OCI-LY1 (cell line): Measurements from ENCODE around the gene LMX1A.

Source experiments
- H2AFZ ChIP-seq: fragments of 200-600 bp; sonication (generic), shearing (Covaris generic); 2 replicates; pipeline ENCODE4 v1.6.0; 2014; ENCODE audit warnings: antibody characterized with exemption, mild to moderate bottlenecking, low read length
- H3F3A ChIP-seq: fragments of 200-600 bp; sonication (generic), shearing (Covaris generic); 2 replicates; pipeline ENCODE4 v1.6.0; 2014; ENCODE audit warnings: mild to moderate bottlenecking, antibody characterized with exemption, low read length, moderate library complexity; ENCODE audit not compliant: insufficient read depth
- H3K27ac ChIP-seq: fragments of 200-600 bp; sonication (generic); 2 replicates; pipeline ENCODE4 v1.5.1; 2014; ENCODE audit warnings: low read length, mixed run types, mild to moderate bottlenecking, low read depth; ENCODE audit not compliant: poor library complexity, severe bottlenecking
- H3K27me3 ChIP-seq: fragments of 200-600 bp; sonication (generic); 2 replicates; pipeline ENCODE4 v1.6.0; 2014; ENCODE audit warnings: antibody characterized with exemption, mild to moderate bottlenecking, low read length, moderate library complexity; ENCODE audit not compliant: insufficient read depth
- H3K36me3 ChIP-seq: fragments of 200-600 bp; sonication (generic); 2 replicates; pipeline ENCODE4 v1.6.1; 2014; ENCODE audit warnings: mild to moderate bottlenecking, antibody characterized with exemption, low read length, moderate library complexity, mixed read lengths; ENCODE audit not compliant: insufficient read depth
- H3K4me1 ChIP-seq: fragments of 200-600 bp; sonication (generic); 2 replicates; pipeline ENCODE4 v1.5.1; 2014; ENCODE audit warnings: mild to moderate bottlenecking, low read length, moderate library complexity; ENCODE audit not compliant: insufficient read depth, severe bottlenecking
- H3K4me2 ChIP-seq: fragments of 200-600 bp; sonication (generic), shearing (Covaris generic); 2 replicates; pipeline ENCODE4 v1.6.1; 2014; ENCODE audit warnings: low read length
- H3K4me3 ChIP-seq: fragments of 200-600 bp; sonication (generic); 2 replicates; pipeline ENCODE4 v1.5.1; 2014; ENCODE audit warnings: low read length, low read depth, mild to moderate bottlenecking, mixed read lengths; ENCODE audit not compliant: poor library complexity, severe bottlenecking
- H3K79me2 ChIP-seq: fragments of 200-600 bp; shearing (Covaris generic); 2 replicates; pipeline ENCODE4 v1.6.1; 2016; ENCODE audit warnings: mixed run types, low read length, mixed read lengths; ENCODE audit not compliant: insufficient read depth
- H3K9ac ChIP-seq: fragments of 200-600 bp; sonication (generic), shearing (Covaris generic); 2 replicates; pipeline ENCODE4 v1.6.1; 2014; ENCODE audit warnings: mild to moderate bottlenecking, low read length, mixed read lengths
- H3K9me2 ChIP-seq: fragments of 200-600 bp; sonication (generic), shearing (Covaris generic); 2 replicates; pipeline ENCODE4 v1.6.1; 2014; ENCODE audit warnings: low read depth, mild to moderate bottlenecking, low read length, mixed read lengths
- H3K9me3 ChIP-seq: fragments of 200-600 bp; shearing (Covaris generic); 2 replicates; pipeline ENCODE4 v1.6.1; 2014; ENCODE audit warnings: low read length, mixed read lengths
- H4K20me1 ChIP-seq: fragments of 200-600 bp; sonication (generic), shearing (Covaris generic); 2 replicates; pipeline ENCODE4 v1.6.0; 2016; ENCODE audit warnings: mild to moderate bottlenecking, low read length; ENCODE audit not compliant: insufficient read depth
- CTCF ChIP-seq: fragments of 200-600 bp; sonication (generic), shearing (Covaris generic); IDR thresholded peaks from 2 replicates; pipeline ENCODE4 v1.5.1; 2017; ENCODE audit warnings: mild to moderate bottlenecking, antibody characterized with exemption, low read length, moderate library complexity, mixed read lengths
- EZH2 ChIP-seq: fragments of 200-600 bp; sonication (generic), shearing (Covaris generic); IDR thresholded peaks from 2 replicates; pipeline ENCODE4 v1.8.0; 2017; ENCODE audit warnings: borderline replicate concordance, mixed run types, mild to moderate bottlenecking, antibody characterized with exemption, low read length, moderate library complexity, mixed read lengths

LMX1A gene

GRCh38 chr1:165169729-165170128 is 186.8 kb downstream of the LMX1A start:
- Histone ChIP-seq H3K4me3 (no peak overlapping the region), H3K79me2 (no peaks in the 10 kb centered on the region), H3K27ac (no peak overlapping the region), H3K9me3 (no peaks in the 10 kb centered on the region), H3K4me1 (no peaks in the 10 kb centered on the region), H4K20me1 (no peaks in the 10 kb centered on the region), H2AFZ (no peak overlapping the region), H3K36me3 (no peaks in the 10 kb centered on the region), H3F3A (no peaks in the 10 kb centered on the region), H3K9ac (no peak overlapping the region), H3K4me2 (no peak overlapping the region), H3K9me2 (no peaks in the 10 kb centered on the region), H3K27me3 (no peaks in the 10 kb centered on the region)
- no peak for TF ChIP-seq CTCF
- no peak for TF ChIP-seq EZH2

GRCh38 chr1:165169028-165169427 is 187.5 kb downstream of the LMX1A start:
- Histone ChIP-seq H3K4me3 (no peak overlapping the region), H3K9me3 (no peaks in the 10 kb centered on the region), H3K9me2 (no peaks in the 10 kb centered on the region), H3K79me2 (no peaks in the 10 kb centered on the region), H3F3A (no peaks in the 10 kb centered on the region), H3K36me3 (no peaks in the 10 kb centered on the region), H3K4me1 (no peaks in the 10 kb centered on the region), H4K20me1 (no peaks in the 10 kb centered on the region), H3K27me3 (no peaks in the 10 kb centered on the region), H2AFZ (no peak overlapping the region), H3K4me2 (no peak overlapping the region), H3K9ac (no peak overlapping the region), H3K27ac (no peak overlapping the region)
- no peak for TF ChIP-seq EZH2
- no peak for TF ChIP-seq CTCF

- Histone ChIP-seq H3K9me3 (no peaks in the 10 kb centered on the region), H3K4me1 (no peaks in the 10 kb centered on the region), H3K9me2 (no peaks in the 10 kb centered on the region), H3K27me3 (no peaks in the 10 kb centered on the region), H3K4me3 (no peak overlapping the region), H3K9ac (no peak overlapping the region), H2AFZ (no peak overlapping the region), H3K79me2 (no peaks in the 10 kb centered on the region), H4K20me1 (no peaks in the 10 kb centered on the region), H3F3A (no peaks in the 10 kb centered on the region), H3K4me2 (no peak overlapping the region), H3K36me3 (no peaks in the 10 kb centered on the region), H3K27ac (no peak overlapping the region)
- TF ChIP-seq CTCF (no peak), EZH2 (no peak)
Measured at GRCh38 chr1:165168467-165168866, 188.0 kb downstream of the LMX1A start.
